ENCODE results near the gene OXGR1.

OXGR1 gene

GRCh38 chr13:96963786-96964475 lies 30.3 kb downstream of the OXGR1 start:
- DNase-seq (ENCODE audit: low read depth in 2 of 2): no peak

DNA sequence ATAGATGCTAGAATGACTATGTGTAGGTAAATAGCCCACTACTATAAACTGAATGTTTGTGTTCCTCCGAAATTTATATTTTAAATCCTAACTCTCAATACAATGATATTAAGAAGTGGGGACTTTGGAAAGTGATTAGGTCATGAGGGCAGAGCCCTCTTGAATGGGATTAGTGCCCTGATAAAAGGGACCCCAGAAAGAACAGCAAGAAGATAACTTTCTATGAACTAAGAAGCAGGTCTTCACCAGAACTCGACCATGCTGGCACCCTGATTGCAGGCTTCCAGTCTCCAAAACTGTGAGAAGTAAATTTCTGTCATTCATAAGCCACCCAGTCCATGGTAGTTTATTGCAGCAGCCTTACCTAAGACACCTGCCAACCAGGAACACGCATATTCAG lies 33.9 kb downstream of the OXGR1 start:
- no peak for DNase-seq (ENCODE audit: low read depth in 2 of 2)

GRCh38 chr13:96958286-96958891 lies 35.9 kb downstream of the OXGR1 start:
- no peak for DNase-seq (ENCODE audit: low read depth in 2 of 2)

- no peak for DNase-seq (ENCODE audit: low read depth in 2 of 2)
Measured at GRCh38 chr13:96952595-96952994, 41.7 kb downstream of the OXGR1 start.

DNA sequence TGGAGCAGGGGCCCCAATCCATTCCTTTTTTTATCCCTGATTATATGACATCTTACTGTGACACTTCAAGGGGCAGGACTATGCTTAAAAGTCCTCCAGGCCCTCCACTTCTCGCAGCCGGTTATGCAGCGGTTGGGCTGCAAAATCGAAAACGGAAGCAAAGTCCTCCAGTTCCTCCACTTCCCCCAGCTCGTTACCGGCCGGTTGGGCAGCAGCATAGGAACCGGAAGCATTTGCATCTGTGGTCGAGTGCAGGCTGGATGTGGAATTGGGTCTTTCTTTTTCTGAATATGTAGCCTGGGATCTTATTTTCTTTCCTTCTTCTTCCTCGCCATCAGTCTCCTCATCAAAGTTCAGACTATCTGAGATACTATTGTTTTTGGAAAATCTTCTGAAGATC lies 46.1 kb downstream of the OXGR1 start:
- no peak for DNase-seq (ENCODE audit: low read depth in 2 of 2)

GRCh38 chr13:96947343-96947910 lies 46.8 kb downstream of the OXGR1 start:
- DNase-seq (ENCODE audit: low read depth in 2 of 2): no peak

DNA sequence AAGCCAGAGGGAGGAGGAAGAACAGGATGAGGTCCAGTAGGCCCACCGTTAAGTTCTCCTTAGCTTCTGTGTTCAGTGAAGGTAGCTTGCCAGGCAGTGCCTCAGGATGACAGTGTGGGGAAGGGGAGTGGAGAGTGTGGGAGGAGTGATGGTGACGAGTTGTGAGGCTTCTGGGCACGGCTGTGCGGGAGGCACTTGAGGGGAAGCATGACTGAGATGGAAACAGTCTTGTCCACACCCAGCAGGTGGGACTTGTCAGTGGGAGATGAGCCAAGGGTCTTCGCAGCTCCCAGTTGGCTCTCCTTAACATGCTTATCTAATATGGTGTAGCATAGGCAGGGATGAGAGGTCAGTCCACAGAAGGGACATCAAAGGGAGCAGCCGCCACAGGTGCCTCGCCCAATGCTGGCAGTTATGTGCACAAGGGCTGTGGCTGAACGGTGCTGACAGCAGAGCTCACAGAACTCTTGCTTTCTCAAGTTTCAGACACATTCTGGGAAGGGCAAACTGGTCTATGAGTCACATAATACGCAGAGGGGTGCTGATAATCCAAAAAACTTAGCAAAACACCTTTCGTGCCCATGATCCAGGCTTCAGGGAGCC lies 47.5 kb downstream of the OXGR1 start:
- no peak for DNase-seq (ENCODE audit: low read depth in 2 of 2)

- DNase-seq (ENCODE audit: low read depth in 2 of 2): no peak
Measured at GRCh38 chr13:96940961-96941360, 53.3 kb downstream of the OXGR1 start.

DNA sequence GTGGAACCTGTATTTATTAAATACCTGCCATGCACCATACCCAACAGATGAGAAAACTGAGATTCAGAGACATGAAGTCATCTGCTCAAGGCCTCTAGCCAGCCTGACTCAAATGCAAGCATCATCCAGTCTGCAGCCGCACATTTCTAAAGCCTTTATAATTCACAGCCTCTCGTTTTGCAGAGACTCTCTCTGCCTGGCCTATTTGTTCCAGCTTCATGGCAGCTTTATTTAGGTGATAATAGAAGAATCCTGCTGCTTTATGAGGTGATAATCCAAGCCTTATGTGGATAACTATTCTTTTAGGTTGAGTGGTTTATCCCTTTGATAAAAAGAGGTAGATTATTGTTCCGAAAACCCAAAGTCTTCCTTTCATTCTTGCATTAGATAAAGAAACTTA lies 58.4 kb downstream of the OXGR1 start:
- DNase-seq (ENCODE audit: low read depth in 2 of 2): no peak
